CD14-positive monocyte (primary cell): ENCODE data around the gene CNR1. TPM values are rescaled to one million over a fixed set of nuclear protein-coding genes. Genes with fewer than 3 reads are reported as not detected.

Source experiments
- DNase-seq, 3 donors: peaks; one replicate each; pipeline ENCODE4 v3.0.0-alpha.2; 2011 to 2022
- H2AFZ ChIP-seq: 2 replicates; pipeline ENCODE4 v1.6.0; 2012; ENCODE audit warnings: mild to moderate bottlenecking, low read depth, low read length, inconsistent platforms; ENCODE audit not compliant: insufficient read depth, poor library complexity, severe bottlenecking
- H3K27ac ChIP-seq, 2 donors: 1 replicate in 1 of 2; 2 replicates in 1 of 2; pipeline ENCODE4 v1.5.1; 2012 to 2013; ENCODE audit warnings: low read length in 2 of 2, control low read depth in 1 of 2, inconsistent platforms in 1 of 2, low read depth in 1 of 2, mild to moderate bottlenecking in 1 of 2
- H3K27me3 ChIP-seq, 2 donors: one replicate each; pipeline versions ENCODE4 v1.6.0 to v1.6.1; 2011 to 2013; ENCODE audit warnings: low read length in 2 of 2; ENCODE audit not compliant: control insufficient read depth in 2 of 2, insufficient read depth in 2 of 2
- H3K36me3 ChIP-seq, 2 donors: replicated peaks in 1 of 2; 1 replicate in 1 of 2; 2 replicates in 1 of 2; pipeline versions ENCODE4 v1.5.1 to v1.6.1; 2012 to 2013; ENCODE audit warnings: low read length in 2 of 2, control low read depth in 1 of 2, inconsistent platforms in 1 of 2, mild to moderate bottlenecking in 1 of 2; ENCODE audit not compliant: insufficient read depth in 2 of 2, control insufficient read depth in 1 of 2
- H3K4me1 ChIP-seq, 2 donors: 1 replicate in 1 of 2; 2 replicates in 1 of 2; pipeline versions ENCODE4 v1.5.1 to v1.6.1; 2012 to 2013; ENCODE audit warnings: low read length in 2 of 2, control low read depth in 1 of 2, inconsistent platforms in 1 of 2, mild to moderate bottlenecking in 1 of 2, moderate library complexity in 1 of 2; ENCODE audit not compliant: insufficient read depth in 2 of 2, control insufficient read depth in 1 of 2
- H3K4me2 ChIP-seq: replicated peaks from 2 replicates; pipeline ENCODE3; 2012; ENCODE audit warnings: low read length, moderate library complexity, mild to moderate bottlenecking; ENCODE audit not compliant: poor library complexity, severe bottlenecking; ENCODE audit errors: extremely low read depth
- H3K4me3 ChIP-seq, 3 experiments: fragments of 200-600 bp in 1 of 3; sonication (generic) in 1 of 3; replicated peaks in 1 of 3; 1 replicate in 2 of 3; 2 replicates in 1 of 3; pipeline ENCODE4 v1.5.1; 2011 to 2013; ENCODE audit warnings: low read length in 3 of 3, mild to moderate bottlenecking in 3 of 3, control low read depth in 2 of 3, low read depth in 2 of 3, inconsistent platforms in 1 of 3, moderate library complexity in 1 of 3
- H3K79me2 ChIP-seq: 2 replicates; pipeline ENCODE4 v1.6.0; 2012; ENCODE audit warnings: mild to moderate bottlenecking, control low read depth, inconsistent platforms, low read length, moderate library complexity; ENCODE audit not compliant: insufficient read depth
- H3K9ac ChIP-seq: 2 replicates; pipeline ENCODE4 v1.6.0; 2017; ENCODE audit warnings: low read length, mild to moderate bottlenecking; ENCODE audit not compliant: insufficient read depth, poor library complexity, severe bottlenecking
- H3K9me3 ChIP-seq, 2 donors: replicated peaks in 1 of 2; 1 replicate in 1 of 2; 2 replicates in 1 of 2; pipeline versions ENCODE4 v1.5.1 to v1.6.1; 2012 to 2013; ENCODE audit warnings: low read length in 2 of 2, control low read depth in 1 of 2; ENCODE audit not compliant: control insufficient read depth in 1 of 2, insufficient read depth in 1 of 2
- H4K20me1 ChIP-seq: 2 replicates; pipeline ENCODE4 v1.6.0; 2012; ENCODE audit warnings: mild to moderate bottlenecking, low read length, control low read depth, moderate library complexity; ENCODE audit not compliant: insufficient read depth
- H3K27ac Mint-ChIP-seq, 7 donors: one replicate each; pipeline ENCODE4 v1.8.0; 2020; ENCODE audit warnings: mild to moderate bottlenecking in 7 of 7, mixed read lengths in 7 of 7, moderate library complexity in 6 of 7, inconsistent platforms in 2 of 7
- H3K27me3 Mint-ChIP-seq, 3 donors: one replicate each; pipeline ENCODE4 v1.8.0; 2021 to 2022; ENCODE audit warnings: low read depth in 3 of 3, mild to moderate bottlenecking in 3 of 3, mixed read lengths in 3 of 3, moderate library complexity in 3 of 3, inconsistent platforms in 1 of 3
- H3K36me3 Mint-ChIP-seq, 2 donors: one replicate each; pipeline ENCODE4 v1.8.0; 2020; ENCODE audit warnings: mixed read lengths in 2 of 2, inconsistent platforms in 1 of 2, mild to moderate bottlenecking in 1 of 2
- H3K4me1 Mint-ChIP-seq: one replicate; pipeline ENCODE4 v1.8.0; 2020; ENCODE audit warnings: mild to moderate bottlenecking, mixed read lengths
- H3K4me3 Mint-ChIP-seq, 2 donors: one replicate each; pipeline ENCODE4 v1.8.0; 2020; ENCODE audit warnings: mild to moderate bottlenecking in 2 of 2, mixed read lengths in 2 of 2, moderate library complexity in 1 of 2
- H3K9me3 Mint-ChIP-seq, 7 donors: one replicate each; pipeline ENCODE4 v1.8.0; 2020 to 2022; ENCODE audit warnings: mixed read lengths in 7 of 7, mild to moderate bottlenecking in 6 of 7, moderate library complexity in 6 of 7, inconsistent platforms in 2 of 7
- WGBS: methylation state at CpG from one replicate; pipeline ENCODE4 v1.1.5; 2013; ENCODE audit warnings: missing lambda C conversion rate; ENCODE audit not compliant: insufficient coverage; 5-methylcytosine and 5-hydroxymethylcytosine counted together
- intact Hi-C, 2 donors: fragments of 100-400 bp; cut with micrococcal nuclease; formaldehyde crosslinking; loops; one replicate each; pipeline versions ENCODE4 v1.15.0 to v1.15.1; 2023
- polyA plus RNA-seq, 3 donors: library from polyadenylated mRNA; depleted of rRNA in 1 of 3; unstranded in 2 of 3; stranded (reverse) in 1 of 3; fragments of 300-500 nt in 2 of 3; fragments of >200 nt in 1 of 3; fragmentation: Illumina TruSeq in 2 of 3; gene quantifications; 1 replicate in 2 of 3; 2 replicates in 1 of 3; pipeline ENCODE4 v1.2.3, GENCODE V29; 2012 to 2021
- TF ChIP-seq, protein P1 (sequence below): fragments of 200-600 bp; IDR thresholded peaks from one replicate; pipeline ENCODE4 v1.8.0; 2022; ENCODE audit warnings: antibody characterized with exemption, mild to moderate bottlenecking

The CNR1 gene
- polyA plus RNA-seq, 3 donors: 0.04 to 0.07 TPM; not detected in 1

DNA sequence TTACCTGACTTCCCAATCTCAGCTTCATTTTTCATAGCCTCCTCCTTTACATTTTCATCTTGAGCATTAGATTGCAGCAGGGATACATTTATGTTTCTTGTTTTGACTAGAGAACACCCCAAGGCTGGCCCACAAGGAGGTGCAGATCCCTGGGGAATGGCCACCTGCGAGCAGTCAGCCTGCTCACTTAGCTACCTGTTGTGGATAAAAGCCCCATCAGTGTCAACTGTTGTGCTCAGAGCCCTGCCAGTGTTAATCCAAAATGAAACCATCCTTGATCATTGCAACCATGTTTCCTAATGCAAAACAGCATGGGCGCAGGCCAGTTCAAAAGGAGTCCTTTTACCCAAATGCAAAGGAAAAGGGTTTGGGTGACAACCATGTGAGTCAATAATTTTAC lies 50.8 kb downstream of the CNR1 start:
- H3K4me3 Mint-ChIP-seq: no peak overlapping the region
- no peaks in the 10 kb centered on the region for H3K4me1 Mint-ChIP-seq
- no peak overlapping the region for H3K27ac Mint-ChIP-seq
- no peaks in the 10 kb centered on the region for H3K79me2 ChIP-seq
- H3K27me3 ChIP-seq: no peaks in the 10 kb centered on the region
- no peak overlapping the region for H2AFZ ChIP-seq
- no CpG with 5 or more reads among the region's 2 CpGs for WGBS
- no peaks in the 10 kb centered on the region for H3K36me3 ChIP-seq
- no peaks in the 10 kb centered on the region for H3K36me3 Mint-ChIP-seq
- no peak overlapping the region for H3K4me3 ChIP-seq
- H3K27me3 Mint-ChIP-seq: peaks cover 0 to 2% (median 0%) of the 10 kb centered on the region in 3 donors
- no peak for DNase-seq
- TF ChIP-seq, protein P1, sequence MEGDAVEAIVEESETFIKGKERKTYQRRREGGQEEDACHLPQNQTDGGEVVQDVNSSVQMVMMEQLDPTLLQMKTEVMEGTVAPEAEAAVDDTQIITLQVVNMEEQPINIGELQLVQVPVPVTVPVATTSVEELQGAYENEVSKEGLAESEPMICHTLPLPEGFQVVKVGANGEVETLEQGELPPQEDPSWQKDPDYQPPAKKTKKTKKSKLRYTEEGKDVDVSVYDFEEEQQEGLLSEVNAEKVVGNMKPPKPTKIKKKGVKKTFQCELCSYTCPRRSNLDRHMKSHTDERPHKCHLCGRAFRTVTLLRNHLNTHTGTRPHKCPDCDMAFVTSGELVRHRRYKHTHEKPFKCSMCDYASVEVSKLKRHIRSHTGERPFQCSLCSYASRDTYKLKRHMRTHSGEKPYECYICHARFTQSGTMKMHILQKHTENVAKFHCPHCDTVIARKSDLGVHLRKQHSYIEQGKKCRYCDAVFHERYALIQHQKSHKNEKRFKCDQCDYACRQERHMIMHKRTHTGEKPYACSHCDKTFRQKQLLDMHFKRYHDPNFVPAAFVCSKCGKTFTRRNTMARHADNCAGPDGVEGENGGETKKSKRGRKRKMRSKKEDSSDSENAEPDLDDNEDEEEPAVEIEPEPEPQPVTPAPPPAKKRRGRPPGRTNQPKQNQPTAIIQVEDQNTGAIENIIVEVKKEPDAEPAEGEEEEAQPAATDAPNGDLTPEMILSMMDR: no peak
- H3K9ac ChIP-seq: no peak overlapping the region
- no peaks in the 10 kb centered on the region for H3K9me3 ChIP-seq
- H3K27ac ChIP-seq: no peak overlapping the region
- no peak overlapping the region for H3K4me2 ChIP-seq
- H3K9me3 Mint-ChIP-seq: peaks cover 0 to 6% (median 0%) of the 10 kb centered on the region in 7 donors
- no peaks in the 10 kb centered on the region for H3K4me1 ChIP-seq
- H4K20me1 ChIP-seq: no peaks in the 10 kb centered on the region
- intact Hi-C loops: no loop called here

DNA sequence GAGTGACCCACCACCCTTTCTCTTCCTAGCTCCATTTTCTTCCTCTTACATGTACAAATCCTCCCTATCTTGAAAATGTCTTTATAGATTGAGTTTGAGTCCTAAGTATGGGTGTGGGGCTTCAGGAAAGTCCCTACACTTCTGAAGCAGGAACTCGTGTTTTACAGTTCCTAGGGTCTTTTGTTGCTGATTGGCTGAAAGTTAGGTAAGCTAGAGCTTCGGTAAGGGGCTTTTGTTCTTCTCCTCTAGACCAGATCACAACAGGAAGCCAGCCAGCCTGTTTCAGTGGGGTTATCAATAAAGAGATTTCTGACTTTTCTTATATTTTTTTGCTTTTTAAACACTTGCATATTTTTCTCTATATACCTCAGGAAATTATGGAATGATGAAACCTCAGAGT lies 51.3 kb downstream of the CNR1 start:
- H3K4me3 ChIP-seq: no peak overlapping the region
- peaks cover 0 to 2% (median 0%) of the 10 kb centered on the region in 3 donors for H3K27me3 Mint-ChIP-seq
- DNase-seq: no peak
- WGBS: 33% methylated on average over 1 of the region's 2 CpGs
- no peaks in the 10 kb centered on the region for H3K4me1 ChIP-seq
- H3K27ac Mint-ChIP-seq: no peak overlapping the region
- H3K27ac ChIP-seq: no peak overlapping the region
- H3K4me3 Mint-ChIP-seq: no peak overlapping the region
- TF ChIP-seq, protein P1: no peak
- H3K79me2 ChIP-seq: no peaks in the 10 kb centered on the region
- H3K36me3 Mint-ChIP-seq: no peaks in the 10 kb centered on the region
- no peaks in the 10 kb centered on the region for H3K4me1 Mint-ChIP-seq
- H2AFZ ChIP-seq: no peak overlapping the region
- no peak overlapping the region for H3K4me2 ChIP-seq
- peaks cover 0 to 3% (median 0%) of the 10 kb centered on the region in 7 donors for H3K9me3 Mint-ChIP-seq
- no peak overlapping the region for H3K9ac ChIP-seq
- no peaks in the 10 kb centered on the region for H4K20me1 ChIP-seq
- H3K27me3 ChIP-seq: no peaks in the 10 kb centered on the region
- H3K36me3 ChIP-seq: no peaks in the 10 kb centered on the region
- H3K9me3 ChIP-seq: no peaks in the 10 kb centered on the region
- intact Hi-C loops: no loop called here
